ENCODE results near the gene NEMP1.
"Not testable (repeated sequence)": the region's sequence is repeated elsewhere in the genome, so short reads cannot be mapped to it uniquely, and the experiment has no call there.

NEMP1 gene, protein sequence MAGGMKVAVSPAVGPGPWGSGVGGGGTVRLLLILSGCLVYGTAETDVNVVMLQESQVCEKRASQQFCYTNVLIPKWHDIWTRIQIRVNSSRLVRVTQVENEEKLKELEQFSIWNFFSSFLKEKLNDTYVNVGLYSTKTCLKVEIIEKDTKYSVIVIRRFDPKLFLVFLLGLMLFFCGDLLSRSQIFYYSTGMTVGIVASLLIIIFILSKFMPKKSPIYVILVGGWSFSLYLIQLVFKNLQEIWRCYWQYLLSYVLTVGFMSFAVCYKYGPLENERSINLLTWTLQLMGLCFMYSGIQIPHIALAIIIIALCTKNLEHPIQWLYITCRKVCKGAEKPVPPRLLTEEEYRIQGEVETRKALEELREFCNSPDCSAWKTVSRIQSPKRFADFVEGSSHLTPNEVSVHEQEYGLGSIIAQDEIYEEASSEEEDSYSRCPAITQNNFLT

DNA sequence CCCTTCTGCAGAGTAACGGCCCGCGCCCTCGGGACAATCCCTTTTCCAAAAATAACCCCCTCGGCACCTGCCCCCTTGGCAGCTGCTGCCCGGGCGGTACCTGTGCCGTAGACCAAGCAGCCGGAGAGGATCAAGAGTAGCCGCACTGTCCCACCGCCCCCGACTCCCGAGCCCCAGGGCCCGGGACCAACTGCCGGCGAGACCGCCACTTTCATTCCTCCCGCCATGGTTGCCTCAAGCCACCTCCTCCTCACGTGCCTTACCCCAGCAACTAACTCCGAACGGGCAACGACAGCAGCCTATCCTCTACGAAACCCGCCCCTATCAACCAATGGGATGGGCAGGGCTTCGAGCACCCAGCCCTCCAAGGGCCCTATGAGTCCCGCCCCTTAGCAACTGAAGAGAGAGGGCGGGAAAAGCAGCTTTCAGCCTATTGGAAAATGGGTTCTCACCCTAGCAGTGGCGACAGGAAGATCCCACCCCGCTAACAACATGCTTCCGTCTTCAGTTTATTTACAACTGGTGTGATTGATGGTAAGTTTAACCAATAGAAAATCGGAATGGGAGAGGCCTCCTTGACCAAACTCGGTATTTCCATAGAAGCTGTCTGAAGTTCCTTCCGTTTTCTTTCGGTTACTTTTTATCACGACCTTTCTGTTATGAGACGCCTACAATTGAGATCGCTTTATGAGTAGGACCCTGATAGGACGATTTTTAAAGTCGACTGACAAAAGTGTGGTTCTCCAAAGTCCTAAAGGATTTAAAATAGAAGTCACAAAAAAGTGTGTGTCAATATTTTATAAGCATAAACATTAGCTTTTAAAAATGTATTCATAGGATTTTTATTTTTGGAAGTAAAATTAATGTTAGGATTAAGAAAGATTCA lies at the start of gene NEMP1:
NEMP1 (minus strand) TSS at position 273 of the 886 bp plus-strand sequence; CDS start at position 227, 46 bp downstream.
- DNase-seq: peak; percentile 99

DNA sequence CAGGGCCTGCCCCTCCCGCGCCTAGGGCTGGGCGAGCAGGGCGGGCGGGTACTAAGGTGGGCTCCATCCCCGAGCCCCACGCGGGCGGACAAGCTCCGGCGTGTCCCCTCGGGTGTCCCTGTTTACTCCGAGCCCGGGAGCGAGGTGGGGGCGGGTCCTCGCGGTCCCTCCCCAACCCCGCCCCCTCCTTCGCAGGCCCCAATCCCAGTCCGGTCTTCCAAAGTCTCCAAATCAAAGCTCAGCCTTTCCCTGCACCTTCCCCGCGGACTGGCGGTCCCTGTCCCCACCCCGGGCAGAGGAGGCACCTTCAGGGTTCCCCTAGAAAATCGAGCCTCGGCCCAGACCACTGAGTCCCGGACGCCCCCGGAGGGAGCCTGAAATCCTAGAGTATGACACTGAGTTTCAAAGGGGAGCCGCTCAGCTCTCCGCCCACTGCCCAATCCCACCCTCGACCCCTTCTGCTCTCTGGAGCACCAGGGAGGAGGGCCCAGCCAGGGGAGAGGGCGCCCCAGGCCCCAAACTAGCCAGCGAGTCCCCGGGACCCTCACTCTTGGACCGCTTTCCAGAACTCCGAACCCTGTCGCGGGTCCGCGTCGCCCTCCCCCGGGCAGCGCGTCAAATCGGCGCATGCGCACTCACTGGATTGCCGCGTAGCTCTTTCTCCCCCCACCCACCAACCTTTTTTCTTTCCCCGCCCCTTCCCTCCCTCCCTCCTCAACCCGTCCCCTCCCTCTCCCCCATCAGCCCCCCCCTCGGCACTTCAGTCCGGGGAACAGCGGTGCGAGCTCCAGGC lies 49.3 kb upstream of the NEMP1 start, which contains the start of gene LRP1:
LRP1 (plus strand) TSS at position 758 of the 793 bp plus-strand sequence. CDS start 482 bp downstream, outside the sequence.
- DNase-seq: peak; percentile 93

DNA sequence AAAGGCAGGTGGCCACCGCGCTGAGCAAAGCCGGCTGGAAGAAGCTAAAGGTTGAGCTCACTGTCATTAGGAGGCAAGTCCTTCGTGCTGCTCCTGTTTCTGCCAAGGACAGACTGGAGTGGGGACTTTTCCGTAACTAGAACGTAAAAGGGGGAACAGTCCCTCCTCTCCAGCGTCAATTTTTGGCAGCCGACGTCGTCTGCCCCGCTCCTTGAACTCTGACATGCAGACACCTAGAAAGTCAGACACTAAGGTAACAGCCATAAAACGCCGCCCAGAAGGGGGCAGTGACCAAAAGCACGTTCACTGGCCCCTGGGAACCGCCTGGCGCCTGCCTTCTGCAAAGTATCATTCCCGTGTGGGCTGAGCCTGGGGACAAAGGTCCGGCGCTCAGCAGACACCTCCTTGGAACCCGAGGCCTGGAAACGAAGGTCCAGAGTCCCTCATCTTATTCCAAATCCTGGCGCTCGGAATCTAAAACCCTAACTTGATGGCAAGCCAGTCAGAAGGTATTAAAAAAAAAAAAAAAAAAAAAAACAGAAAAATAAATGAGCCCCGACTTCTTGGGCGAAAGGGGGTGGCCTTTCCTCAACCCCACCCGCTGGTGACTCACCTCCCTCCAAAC lies 48.6 kb upstream of the NEMP1 start:
- DNase-seq: no peak

DNA sequence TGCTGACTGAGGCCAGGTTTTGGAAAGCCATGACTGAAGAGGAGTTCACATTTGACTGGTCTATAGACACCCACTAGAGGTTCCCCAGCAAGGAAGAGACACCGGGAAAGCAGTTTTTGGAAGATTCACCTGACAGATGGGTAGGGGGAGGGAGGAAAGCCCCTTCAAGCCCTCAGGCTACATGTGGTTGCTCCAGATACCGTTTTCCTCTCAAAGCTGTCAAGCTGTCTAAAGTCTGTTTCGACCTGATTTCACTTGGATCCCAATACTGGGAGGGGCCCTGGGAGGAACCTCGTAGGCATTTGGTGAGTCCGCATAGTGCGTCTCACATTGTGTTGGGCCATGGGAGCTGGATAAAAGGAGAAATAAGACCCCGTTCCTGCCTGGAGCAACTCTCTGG lies 48.0 kb upstream of the NEMP1 start:
- no peak for DNase-seq

DNA sequence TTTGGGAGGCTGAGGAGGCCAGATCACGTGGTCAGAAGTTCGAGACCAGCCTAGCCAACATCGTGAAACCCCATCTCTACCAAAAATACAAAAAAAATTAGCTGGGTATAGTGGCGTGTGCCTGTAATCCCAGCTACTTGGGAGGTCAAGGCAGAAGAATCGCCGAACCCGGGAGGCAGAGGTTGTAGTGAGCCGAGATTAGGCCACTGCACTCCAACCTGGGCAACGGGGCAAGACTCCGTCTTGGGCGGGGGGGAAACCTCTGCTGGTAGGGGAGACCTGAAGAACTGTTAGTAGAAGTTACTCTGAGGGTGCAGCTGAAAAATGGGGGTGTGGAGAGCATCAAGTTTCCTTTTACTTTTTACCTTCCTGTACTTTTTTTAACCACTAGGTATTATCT lies 47.5 kb upstream of the NEMP1 start:
- DNase-seq: no peak

DNA sequence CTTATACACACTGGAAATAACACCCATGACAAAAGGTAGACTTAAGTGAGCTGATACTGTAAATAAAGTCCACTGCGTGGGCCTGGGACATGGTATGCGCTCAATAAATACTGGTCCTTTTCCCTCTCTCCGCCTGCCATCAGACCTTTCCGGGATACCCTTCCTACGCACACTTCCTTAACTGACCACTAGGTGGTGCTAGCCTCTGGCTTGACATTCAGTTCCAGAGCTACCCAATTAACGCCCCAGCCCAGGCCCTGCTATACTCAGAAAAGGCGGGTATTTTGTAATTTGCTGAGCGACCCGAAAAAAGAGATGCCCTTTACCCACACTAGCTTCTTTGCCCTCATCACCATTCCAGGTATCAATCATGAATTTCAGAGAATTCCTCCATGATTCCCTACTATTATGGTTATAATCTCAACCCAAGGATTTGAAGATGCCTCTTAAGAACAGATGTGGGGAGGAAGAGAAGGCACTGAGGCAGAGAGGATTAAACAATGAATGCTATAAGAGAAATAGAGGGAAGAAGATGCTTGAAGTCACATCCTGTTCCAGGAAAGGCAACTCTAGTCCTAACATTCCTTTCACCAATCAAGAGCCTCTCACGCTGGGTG lies 45.8 kb upstream of the NEMP1 start:
- DNase-seq: peak; percentile 82

DNA sequence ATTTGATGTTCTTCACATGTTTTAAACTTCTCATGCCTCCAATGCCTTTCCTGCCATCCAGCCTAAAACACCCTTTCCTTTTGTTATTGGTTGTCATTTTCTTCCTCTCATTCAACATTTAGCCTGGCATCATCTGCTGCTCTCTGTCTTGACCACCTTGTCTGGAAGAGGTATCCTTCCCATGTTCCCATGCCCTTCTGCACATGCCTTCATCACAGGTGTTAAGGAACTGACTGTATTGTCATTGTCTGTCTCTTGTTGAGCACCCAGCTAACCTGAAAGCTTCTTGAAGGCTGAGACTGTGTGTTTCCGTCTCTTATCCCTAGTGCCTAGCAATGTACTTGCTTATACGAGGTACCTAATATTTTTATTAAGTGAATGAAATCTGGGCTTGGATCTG lies 45.2 kb upstream of the NEMP1 start:
- DNase-seq: no peak

DNA sequence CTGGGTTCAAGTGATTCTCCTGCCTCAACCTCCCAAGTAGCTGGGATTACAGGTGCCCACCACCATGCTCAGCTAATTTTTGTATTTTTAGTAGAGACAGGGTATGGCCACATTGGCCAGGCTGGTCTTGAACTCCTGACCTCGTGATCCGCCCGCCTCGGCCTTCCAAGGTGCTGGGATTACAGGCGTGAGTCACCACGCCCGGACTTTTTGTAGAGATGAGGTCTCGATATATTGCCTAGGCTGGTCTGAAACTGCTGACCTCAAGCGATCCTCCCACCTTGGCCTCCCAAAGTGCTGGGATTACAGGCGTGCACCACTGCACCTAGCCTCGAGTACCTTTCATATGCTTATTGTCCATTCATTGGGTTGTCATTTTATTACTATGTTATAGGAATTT lies 42.1 kb upstream of the NEMP1 start:
- not testable (repeated sequence) for DNase-seq

DNA sequence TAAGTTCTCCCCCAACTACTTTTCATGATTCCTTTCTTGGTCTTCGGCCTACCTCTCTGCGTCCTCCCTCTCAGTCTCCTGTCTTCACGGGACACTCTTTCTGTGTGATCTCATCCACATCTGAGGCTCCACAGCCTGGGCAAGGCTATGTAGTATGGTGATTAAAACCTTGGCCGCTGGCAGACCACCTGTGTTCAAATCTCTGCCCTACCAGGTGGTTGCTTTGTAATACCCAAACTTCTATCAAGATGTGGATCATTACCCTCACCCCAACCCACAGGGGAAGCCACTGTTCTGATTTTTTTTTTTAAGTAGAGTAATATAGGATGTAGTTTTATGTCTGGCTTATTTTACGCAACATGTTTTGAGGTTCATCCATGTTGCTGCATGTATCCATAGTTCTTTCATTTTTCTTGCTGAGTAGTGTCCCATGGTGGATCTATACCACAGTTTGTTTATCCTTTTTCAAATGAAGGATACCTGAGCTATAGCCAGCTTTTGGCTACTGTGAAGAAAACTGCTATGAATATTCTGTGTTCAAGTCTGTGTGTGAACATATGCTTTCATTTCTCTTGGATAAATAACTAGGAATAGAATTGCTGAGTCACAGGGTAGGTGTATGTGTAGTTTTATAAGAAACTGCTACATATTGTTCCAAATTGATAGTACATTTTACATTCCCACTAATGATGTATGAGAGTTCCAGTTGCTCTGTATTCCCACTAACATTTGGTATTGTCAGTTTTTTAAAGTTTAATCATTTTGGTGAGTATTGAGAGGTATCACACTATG lies 40.9 kb upstream of the NEMP1 start:
- no peak for DNase-seq

DNA sequence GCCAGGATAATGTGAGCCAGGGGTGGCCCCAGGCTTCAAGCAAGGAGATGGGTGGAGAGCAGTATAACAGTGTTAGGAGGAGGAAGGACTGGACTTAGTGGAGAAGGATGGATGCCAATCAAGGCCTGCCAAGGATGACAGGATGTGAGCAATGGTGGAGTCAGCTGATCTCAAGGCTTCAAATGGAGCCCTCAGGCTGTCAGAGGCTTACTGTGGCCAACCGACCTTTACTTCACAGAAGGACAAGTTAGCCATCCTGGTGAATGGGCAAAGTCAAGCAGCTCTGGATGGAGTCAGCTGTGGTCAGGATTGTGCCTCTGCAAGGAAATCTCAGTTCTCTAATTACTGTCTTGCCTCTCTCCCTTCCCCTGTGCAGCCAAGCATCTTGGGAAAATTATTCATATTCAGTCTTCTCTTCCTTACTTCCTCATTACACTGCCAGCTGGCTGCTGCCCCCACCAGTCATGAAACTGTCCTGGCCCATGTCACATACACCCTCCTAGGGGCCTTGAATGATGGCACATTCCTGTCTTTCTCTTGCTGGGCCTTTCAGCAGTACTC lies 40.2 kb upstream of the NEMP1 start:
- DNase-seq: no peak

DNA sequence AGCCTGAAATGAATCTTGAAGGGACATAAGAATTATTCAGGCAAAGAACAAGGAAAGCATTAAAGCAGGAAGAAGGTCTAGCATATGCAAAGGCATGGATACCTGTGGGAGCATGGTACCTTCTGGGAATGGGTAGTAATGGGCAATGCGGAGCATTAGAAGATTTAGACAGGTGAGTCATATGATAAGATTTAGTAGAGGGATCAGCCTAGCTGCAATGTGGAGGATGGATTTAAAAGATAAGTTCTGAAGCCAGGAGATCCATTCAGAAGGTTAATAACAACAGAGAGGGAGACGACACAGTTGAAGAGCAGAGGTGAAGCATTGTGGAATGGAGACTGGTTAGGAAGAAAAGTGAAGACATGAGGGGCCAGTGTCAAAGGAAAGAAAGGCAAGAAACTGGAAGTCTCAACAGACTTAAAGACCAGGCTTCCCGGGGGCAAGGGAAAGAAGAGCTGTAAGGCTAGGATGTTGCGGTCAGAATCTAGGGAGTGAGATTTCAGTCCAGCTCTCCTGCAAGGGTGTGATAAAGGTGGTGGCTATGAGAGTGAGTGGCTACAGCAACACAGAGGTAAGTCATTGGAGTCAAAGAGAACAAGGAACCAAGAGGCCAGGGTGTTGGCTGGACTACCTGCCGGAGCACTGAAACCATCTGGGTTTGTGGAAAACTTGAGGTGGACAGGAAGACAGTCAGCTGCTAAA lies 38.1 kb upstream of the NEMP1 start:
- DNase-seq: no peak

DNA sequence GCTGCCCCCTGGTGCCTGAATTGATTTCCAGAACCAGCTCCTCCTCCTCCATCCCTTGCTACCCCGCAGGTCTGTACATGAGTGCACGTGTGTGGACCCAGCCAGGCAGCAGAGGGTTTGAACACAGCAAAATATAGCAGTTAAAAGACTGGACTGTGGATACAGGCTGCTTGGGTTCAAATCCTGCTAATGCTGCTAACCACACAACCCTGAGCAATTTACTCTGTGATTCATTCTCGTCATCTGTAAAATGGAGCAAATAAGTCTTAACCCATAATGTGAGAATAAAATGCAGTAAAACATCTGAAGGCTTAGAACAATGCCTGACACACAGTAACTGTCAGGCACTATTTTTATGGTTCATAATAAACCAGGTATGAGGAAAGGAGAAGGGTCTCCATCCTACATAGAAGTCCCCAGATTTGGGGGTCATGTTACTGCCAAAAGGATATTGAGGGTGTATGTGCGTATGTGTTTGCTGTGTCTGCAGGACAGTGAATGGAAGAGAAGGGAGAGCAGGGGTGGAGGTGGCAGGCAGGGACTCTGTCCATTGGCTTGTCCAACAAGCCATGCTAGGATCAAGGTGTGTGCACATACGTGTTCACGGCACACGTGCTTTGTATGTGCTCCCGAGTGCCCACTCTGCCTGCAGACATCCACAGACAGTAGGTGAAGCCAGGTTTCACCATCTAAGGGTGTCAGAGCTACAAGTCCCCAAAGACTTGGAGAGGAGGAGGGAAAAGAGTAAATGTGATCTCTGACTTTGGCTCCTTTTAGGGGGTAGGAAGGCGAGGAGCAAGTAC lies 34.1 kb upstream of the NEMP1 start:
- DNase-seq: no peak

DNA sequence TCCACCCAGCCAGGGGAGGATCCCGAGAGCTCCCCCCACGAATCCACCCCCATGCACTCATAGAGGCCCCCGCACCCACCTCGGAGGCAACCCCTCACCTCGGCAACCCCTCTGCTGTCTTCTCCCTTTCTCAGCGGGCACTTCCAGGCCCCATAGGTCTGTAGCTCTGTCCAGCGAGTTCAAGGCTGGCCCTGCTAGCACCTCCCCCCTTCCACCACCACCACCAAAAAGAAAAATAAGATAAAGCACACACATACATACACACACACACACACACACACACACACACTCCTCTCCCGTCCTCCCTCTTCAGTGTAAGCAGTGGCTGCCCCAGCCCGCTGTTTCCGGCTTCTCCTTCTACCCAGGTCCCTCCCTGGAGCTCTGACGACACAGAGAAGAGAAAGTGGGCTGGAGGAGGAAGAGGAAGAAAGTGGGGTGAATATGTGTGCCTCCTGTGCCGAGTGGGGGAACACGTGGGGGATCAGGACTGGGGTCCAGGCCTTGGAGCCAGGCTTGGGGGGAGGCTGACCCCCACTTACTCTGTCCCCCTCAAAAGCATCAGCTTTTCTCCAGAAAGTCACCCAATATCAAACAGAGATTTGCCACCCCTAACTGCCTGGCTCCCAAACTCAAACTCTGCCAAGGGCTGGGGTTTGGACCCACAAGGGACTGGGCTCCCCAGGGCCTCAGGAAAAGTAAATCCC lies 32.6 kb upstream of the NEMP1 start, which contains the start of gene STAT6:
STAT6 (minus strand) TSS at position 332 of the 704 bp plus-strand sequence. CDS start 3,084 bp downstream, outside the sequence.
- DNase-seq: peak; percentile 85

DNA sequence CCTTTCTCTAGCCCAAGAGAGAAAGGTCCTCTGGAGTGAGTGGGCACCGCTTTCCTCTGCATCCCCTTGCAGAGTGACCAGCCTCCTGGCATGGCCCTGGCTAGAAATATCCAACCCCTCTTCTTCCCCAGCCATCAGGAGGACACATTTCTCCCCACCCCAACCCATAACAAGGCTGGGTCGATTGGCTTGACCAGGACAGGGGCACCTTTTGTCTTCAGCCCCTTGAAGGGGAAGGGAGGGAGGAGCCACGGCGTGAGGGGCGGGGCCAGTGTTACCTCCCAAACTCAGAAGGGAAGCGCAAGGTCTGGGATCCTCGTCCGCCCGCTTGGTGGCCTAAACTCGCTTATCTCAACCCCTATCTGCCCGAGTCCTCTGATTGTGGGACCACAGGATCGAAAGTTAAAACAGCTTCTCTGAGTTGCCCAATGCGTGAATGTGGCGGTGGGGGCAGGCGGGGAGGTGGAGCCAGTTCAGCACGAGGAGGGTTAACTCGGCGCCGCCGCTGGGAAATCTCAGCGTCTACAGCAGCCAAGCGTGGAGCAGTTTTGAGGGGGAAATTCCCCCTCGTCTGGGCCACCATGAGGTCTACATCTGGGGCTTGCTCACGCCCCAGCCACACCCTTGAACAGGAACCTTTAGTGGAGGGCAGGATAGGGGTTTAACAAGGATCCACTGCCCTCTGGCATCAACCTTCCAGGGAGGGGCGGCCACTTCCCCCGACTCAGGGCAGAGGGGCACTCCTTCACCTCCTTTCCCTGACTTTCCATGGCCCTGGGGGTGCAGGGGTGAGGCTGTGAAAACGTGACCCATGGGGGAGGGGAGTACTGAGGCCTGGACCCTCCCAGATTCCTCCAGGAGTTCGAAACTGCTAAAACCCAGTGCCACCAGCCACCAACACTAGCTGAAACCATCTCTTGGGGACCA lies 31.8 kb upstream of the NEMP1 start:
- DNase-seq: peak; percentile 66

DNA sequence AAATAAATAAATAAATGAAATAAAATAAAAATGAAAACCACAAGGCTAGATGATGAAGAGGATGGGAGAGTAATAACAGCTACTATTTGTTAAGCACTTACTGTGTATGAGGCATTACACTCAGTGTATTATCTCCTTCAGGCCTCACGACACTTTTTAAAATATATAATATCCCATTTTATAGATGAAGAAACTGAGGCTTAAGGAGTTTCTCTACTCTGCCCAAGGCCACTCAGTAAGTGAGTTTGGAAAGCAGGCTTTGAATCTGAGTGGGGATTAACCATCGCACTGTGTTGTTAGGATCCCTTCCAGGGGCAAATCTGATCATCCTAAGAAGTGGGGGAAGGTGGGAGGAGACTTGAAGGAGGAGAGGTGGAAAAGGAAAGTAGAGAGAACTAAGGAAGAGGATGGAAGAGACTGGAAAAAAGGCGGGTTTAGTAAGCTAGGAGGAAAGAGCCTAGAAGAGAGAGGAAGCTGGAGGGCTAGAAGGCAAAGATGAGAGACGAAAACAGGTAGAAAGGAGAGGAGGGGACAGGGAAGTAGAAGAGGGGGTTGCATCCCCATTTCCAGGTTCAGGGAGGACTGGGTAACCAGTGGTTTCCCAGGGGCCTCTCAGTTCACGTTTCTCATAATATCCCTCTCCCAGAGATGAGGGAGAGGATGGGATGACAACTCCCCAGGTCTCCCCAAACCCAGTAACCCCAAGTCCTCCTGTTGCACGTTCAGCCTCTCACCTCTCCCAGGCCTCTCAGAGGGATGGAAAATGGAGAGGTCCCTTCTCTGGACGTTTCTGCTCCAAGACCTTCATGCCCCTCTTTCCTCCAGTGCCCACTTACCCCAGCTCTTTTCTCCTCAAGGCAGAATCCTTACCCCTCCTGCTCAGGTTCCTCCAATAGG lies 30.9 kb upstream of the NEMP1 start:
- no peak for DNase-seq

All from left hindlimb (tissue), 1 donor.